Mesenchymal stem cell (in vitro differentiated cells and primary cell): ENCODE measurements around the gene MYMX.

Experiments used
- DNase-seq: peaks from one replicate; pipeline ENCODE4 v3.0.0-alpha.2; 2013
- H2AFZ ChIP-seq: one replicate; pipeline ENCODE4 v1.6.1; 2013; ENCODE audit warnings: low read depth, mild to moderate bottlenecking, control low read depth, inconsistent platforms, low read length, moderate library complexity
- H2AK5ac ChIP-seq: 2 replicates; pipeline ENCODE4 v1.6.1; 2013; ENCODE audit warnings: low read length, moderate library complexity, mild to moderate bottlenecking, inconsistent platforms; ENCODE audit not compliant: severe bottlenecking
- H2BK120ac ChIP-seq: one replicate; pipeline ENCODE4 v1.6.1; 2013; ENCODE audit warnings: low read depth, mild to moderate bottlenecking, inconsistent platforms, low read length, moderate library complexity
- H2BK12ac ChIP-seq, 2 experiments: one replicate each; pipeline ENCODE4 v1.6.1; 2013; ENCODE audit warnings: inconsistent platforms in 2 of 2, low read length in 2 of 2, mild to moderate bottlenecking in 2 of 2, moderate library complexity in 2 of 2, control low read depth in 1 of 2
- H2BK15ac ChIP-seq: one replicate; pipeline ENCODE4 v1.6.1; 2013; ENCODE audit warnings: mild to moderate bottlenecking, low read depth, inconsistent platforms; ENCODE audit not compliant: poor library complexity, severe bottlenecking
- H2BK5ac ChIP-seq: 2 replicates; pipeline ENCODE4 v1.6.1; 2013; ENCODE audit warnings: low read depth, mild to moderate bottlenecking, low read length, control low read depth, inconsistent platforms; ENCODE audit not compliant: poor library complexity, severe bottlenecking
- H3K14ac ChIP-seq, 2 experiments: one replicate each; pipeline ENCODE4 v1.6.1; 2013; ENCODE audit warnings: inconsistent platforms in 2 of 2, low read length in 2 of 2, control low read depth in 1 of 2, mild to moderate bottlenecking in 1 of 2, moderate library complexity in 1 of 2
- H3K18ac ChIP-seq, 2 experiments: one replicate each; pipeline ENCODE4 v1.6.1; 2013; ENCODE audit warnings: inconsistent platforms in 2 of 2, low read length in 2 of 2, control low read depth in 1 of 2, low read depth in 1 of 2, mild to moderate bottlenecking in 1 of 2
- H3K23ac ChIP-seq, 2 experiments: one replicate each; pipeline ENCODE4 v1.6.1; 2013; ENCODE audit warnings: inconsistent platforms in 2 of 2, low read length in 2 of 2, mild to moderate bottlenecking in 2 of 2, moderate library complexity in 2 of 2, control low read depth in 1 of 2
- H3K27ac ChIP-seq: 2 replicates; pipeline ENCODE4 v1.5.1; 2013; ENCODE audit warnings: mild to moderate bottlenecking, moderate library complexity, low read length, control low read depth, inconsistent platforms; ENCODE audit not compliant: poor library complexity, severe bottlenecking
- H3K27me3 ChIP-seq, 2 experiments: 2 replicates each; pipeline versions ENCODE4 v1.6.1 to v1.7.0; 2013; ENCODE audit warnings: low read length in 2 of 2, mild to moderate bottlenecking in 2 of 2, moderate library complexity in 2 of 2, control low read depth in 1 of 2, inconsistent platforms in 1 of 2; ENCODE audit not compliant: control insufficient read depth in 1 of 2, insufficient read depth in 1 of 2
- H3K36me3 ChIP-seq, 2 experiments: 2 replicates each; pipeline versions ENCODE4 v1.6.1 to v1.7.0; 2013; ENCODE audit warnings: low read length in 2 of 2, control low read depth in 1 of 2, inconsistent platforms in 1 of 2, low read depth in 1 of 2, mild to moderate bottlenecking in 1 of 2; ENCODE audit not compliant: insufficient read depth in 2 of 2, control insufficient read depth in 1 of 2
- H3K4ac ChIP-seq, 2 experiments: one replicate each; pipeline ENCODE4 v1.6.1; 2013; ENCODE audit warnings: inconsistent platforms in 2 of 2, low read length in 2 of 2, mild to moderate bottlenecking in 2 of 2, moderate library complexity in 2 of 2, control low read depth in 1 of 2, low read depth in 1 of 2
- H3K4me1 ChIP-seq: 2 replicates; pipeline ENCODE4 v1.6.1; 2013; ENCODE audit warnings: low read depth, low read length, control low read depth; ENCODE audit not compliant: control insufficient read depth, insufficient read depth
- H3K4me2 ChIP-seq: 2 replicates; pipeline ENCODE4 v1.6.1; 2013; ENCODE audit warnings: low read length, mild to moderate bottlenecking, inconsistent platforms; ENCODE audit not compliant: poor library complexity, severe bottlenecking
- H3K4me3 ChIP-seq, 2 experiments: 2 replicates each; pipeline versions ENCODE4 v1.5.1 to v1.7.0; 2013; ENCODE audit warnings: low read length in 2 of 2, mild to moderate bottlenecking in 2 of 2, control low read depth in 1 of 2, low read depth in 1 of 2; ENCODE audit not compliant: insufficient read depth in 1 of 2
- H3K79me1 ChIP-seq: replicated peaks from 2 replicates; pipeline ENCODE4 v1.6.1; 2013; ENCODE audit warnings: mild to moderate bottlenecking, control low read depth, low read length, inconsistent platforms; ENCODE audit not compliant: poor library complexity, severe bottlenecking
- H3K9ac ChIP-seq: 2 replicates; pipeline ENCODE4 v1.7.0; 2013; ENCODE audit warnings: mild to moderate bottlenecking, low read length, moderate library complexity
- H3K9me3 ChIP-seq: 2 replicates; pipeline ENCODE4 v1.7.0; 2013; ENCODE audit warnings: mild to moderate bottlenecking, low read length; ENCODE audit not compliant: control insufficient read depth
- H4K8ac ChIP-seq: one replicate; pipeline ENCODE4 v1.6.1; 2013; ENCODE audit warnings: inconsistent platforms, mild to moderate bottlenecking, low read length, moderate library complexity
- H4K91ac ChIP-seq: one replicate; pipeline ENCODE4 v1.6.1; 2013; ENCODE audit warnings: mild to moderate bottlenecking, low read length, inconsistent platforms
- WGBS: methylation state at CpG from one replicate; pipeline ENCODE4 v1.1.7; 2013; ENCODE audit warnings: mixed read lengths; 5-methylcytosine and 5-hydroxymethylcytosine counted together

The MYMX gene

DNA sequence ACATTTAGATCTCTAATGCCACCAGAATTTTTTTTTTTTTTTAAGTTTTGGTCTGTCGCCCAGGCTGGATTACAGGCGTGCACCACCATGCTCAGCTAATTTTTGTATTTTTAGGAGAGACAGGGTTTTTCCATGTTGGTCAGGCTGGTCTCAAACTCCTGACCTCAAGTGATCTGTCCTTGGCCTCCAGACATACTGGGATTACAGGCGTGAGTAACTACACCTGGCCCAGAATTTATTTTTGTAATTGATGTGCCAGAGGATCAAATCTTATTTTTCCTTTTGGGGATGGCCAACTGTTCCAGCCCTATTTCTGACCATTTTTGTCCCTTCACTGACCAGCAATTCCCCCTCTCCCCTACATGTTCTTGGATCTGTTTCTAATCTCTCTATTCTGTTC is 18.0 kb upstream of the MYMX start:
- Histone ChIP-seq H2BK15ac (no peak overlapping the region), H3K9ac (no peak overlapping the region), H3K27ac (no peak overlapping the region), H4K8ac (no peak overlapping the region), H3K23ac (no peak overlapping the region), H2AK5ac (no peak overlapping the region), H2BK120ac (no peak overlapping the region), H2AFZ (no peak overlapping the region), H3K9me3 (no peaks in the 10 kb centered on the region), H3K79me1 (no peaks in the 10 kb centered on the region), H3K14ac (no peak overlapping the region), H2BK5ac (no peak overlapping the region), H3K27me3 (peaks cover 0 to 4% of the 10 kb centered on the region in 2 experiments), H4K91ac (no peak overlapping the region), H3K4me3 (no peak overlapping the region), H3K4ac (no peak overlapping the region), H3K18ac (no peak overlapping the region), H3K36me3 (no peaks in the 10 kb centered on the region), H3K4me1 (peaks cover 12% of the 10 kb centered on the region), H2BK12ac (no peak overlapping the region), H3K4me2 (no peak overlapping the region)
- WGBS, result 100% methylated on average over 2 of the region's 3 CpGs
- DNase-seq, result no peak

DNA sequence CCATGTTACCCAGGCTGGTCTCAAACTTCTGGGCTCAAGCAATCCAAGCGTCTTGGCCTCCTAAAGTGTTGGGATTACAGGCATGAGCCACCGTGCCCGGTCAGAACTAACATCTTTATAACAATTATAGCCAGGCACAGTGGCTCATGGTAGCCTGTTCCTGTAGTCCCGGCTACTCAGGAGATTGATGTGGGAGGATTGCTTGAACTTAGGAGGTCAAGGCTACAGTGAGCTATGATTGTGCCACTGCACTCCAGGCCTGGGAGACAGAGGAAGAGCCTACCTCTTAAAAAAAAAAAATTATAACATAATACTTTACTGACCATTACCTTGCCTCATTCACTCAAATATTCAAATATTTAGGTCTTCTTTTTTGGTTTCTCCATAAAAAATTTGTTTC is 16.8 kb upstream of the MYMX start:
- H2BK120ac ChIP-seq, result no peak overlapping the region

DNA sequence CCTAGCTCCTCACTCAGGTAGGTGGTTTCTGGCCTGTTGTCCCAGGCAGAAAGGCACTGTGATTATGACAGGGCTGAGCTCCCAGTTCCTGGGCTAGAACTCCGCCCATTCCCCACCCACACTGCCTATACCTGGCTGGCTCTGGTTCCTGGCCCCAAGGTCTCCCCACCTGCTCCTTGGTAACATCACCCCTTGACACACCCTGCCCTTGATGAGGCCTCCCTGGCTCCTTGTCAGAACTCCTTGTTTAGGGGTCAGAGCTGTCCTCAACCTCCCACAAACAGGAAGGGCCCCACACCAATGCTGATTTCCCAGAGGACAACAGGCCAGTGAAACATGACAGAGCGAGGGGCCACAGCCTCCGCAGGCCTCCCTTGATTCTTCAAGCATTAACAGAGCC is 15.5 kb upstream of the MYMX start:
- no peak overlapping the region for H2AK5ac ChIP-seq
- no peak overlapping the region for H2BK120ac ChIP-seq
- H2BK5ac ChIP-seq, result no peak overlapping the region
- no peak overlapping the region for H3K9ac ChIP-seq
- H3K36me3 ChIP-seq, result no peaks in the 10 kb centered on the region
- H4K8ac ChIP-seq, result no peak overlapping the region
- H3K4ac ChIP-seq, result no peak overlapping the region
- H2AFZ ChIP-seq, result no peak overlapping the region
- H3K4me3 ChIP-seq, result no peak overlapping the region
- no peak overlapping the region for H3K18ac ChIP-seq
- no peak overlapping the region for H2BK15ac ChIP-seq
- H2BK12ac ChIP-seq, result no peak overlapping the region
- no peaks in the 10 kb centered on the region for H3K9me3 ChIP-seq
- no peaks in the 10 kb centered on the region for H3K79me1 ChIP-seq
- peaks cover 12% of the 10 kb centered on the region for H3K4me1 ChIP-seq
- H3K27me3 ChIP-seq, result no peaks in the 10 kb centered on the region
- no peak overlapping the region for H3K4me2 ChIP-seq
- H3K14ac ChIP-seq, result no peak overlapping the region
- H3K23ac ChIP-seq, result no peak overlapping the region
- WGBS, result 69% methylated on average over 3 of the region's 3 CpGs
- no peak for DNase-seq
- no peak overlapping the region for H4K91ac ChIP-seq
- H3K27ac ChIP-seq, result no peak overlapping the region

More for the DNA sequence above, 16.8 kb upstream of the MYMX start:
- H2BK5ac ChIP-seq, result no peak overlapping the region
- no peak overlapping the region for H3K4me3 ChIP-seq
- no peak overlapping the region for H3K27ac ChIP-seq
- H3K4ac ChIP-seq, result no peak overlapping the region
- H2AK5ac ChIP-seq, result no peak overlapping the region
- no peak overlapping the region for H3K18ac ChIP-seq
- H3K36me3 ChIP-seq, result no peaks in the 10 kb centered on the region
- H3K9ac ChIP-seq, result no peak overlapping the region
- no peak overlapping the region for H4K91ac ChIP-seq
- H2BK12ac ChIP-seq, result no peak overlapping the region
- H2AFZ ChIP-seq, result no peak overlapping the region
- no peak overlapping the region for H2BK15ac ChIP-seq
- no peak overlapping the region for H3K14ac ChIP-seq
- no peak overlapping the region for H3K23ac ChIP-seq
- no peak for DNase-seq
- H4K8ac ChIP-seq, result no peak overlapping the region
- no peaks in the 10 kb centered on the region for H3K27me3 ChIP-seq
- peaks cover 12% of the 10 kb centered on the region for H3K4me1 ChIP-seq
- H3K4me2 ChIP-seq, result no peak overlapping the region
- H3K9me3 ChIP-seq, result no peaks in the 10 kb centered on the region
- 92% methylated on average over 4 of the region's 4 CpGs for WGBS
- no peaks in the 10 kb centered on the region for H3K79me1 ChIP-seq

DNA sequence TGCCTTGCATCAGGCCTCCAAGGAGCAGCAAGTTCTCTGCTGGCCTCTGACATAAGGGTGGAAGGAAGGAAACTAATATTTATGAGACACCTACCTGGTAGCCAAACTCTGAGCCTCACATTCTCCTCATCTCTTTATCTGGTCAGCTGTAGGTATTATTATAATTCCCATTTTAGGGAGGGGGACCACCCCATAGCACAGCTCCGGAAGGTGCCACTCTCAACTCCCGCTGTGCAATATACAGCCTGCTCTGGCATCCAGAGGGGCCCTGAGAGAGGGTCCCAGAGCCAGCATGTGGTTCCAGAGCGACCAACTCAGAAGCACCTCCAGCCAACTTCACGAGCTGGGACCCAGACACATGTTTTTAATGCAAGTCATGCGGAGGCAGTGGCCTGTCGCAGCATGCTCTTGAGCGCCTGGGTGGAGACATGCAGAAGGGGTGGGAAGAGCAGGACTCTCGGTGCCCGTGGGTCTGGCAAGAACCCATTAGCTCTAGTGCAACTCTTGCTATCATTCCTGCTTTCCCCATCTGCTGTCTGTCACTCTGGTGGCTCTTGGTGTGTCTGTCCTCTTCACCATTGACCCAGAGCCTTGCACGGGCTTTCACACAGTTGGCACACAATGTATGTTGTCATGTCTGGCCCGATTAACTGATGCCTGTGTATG is 15.0 kb upstream of the MYMX start:
- WGBS, result 87% methylated on average over 11 of the region's 11 CpGs
- no peak overlapping the region for H3K23ac ChIP-seq

More for the DNA sequence above, 15.0 kb upstream of the MYMX start:
- Histone ChIP-seq H3K4me2 (no peak overlapping the region), H3K27me3 (no peaks in the 10 kb centered on the region), H2BK12ac (no peak overlapping the region), H4K8ac (no peak overlapping the region), H3K79me1 (no peaks in the 10 kb centered on the region), H3K9me3 (no peaks in the 10 kb centered on the region), H3K27ac (no peak overlapping the region), H2AFZ (no peak overlapping the region), H3K9ac (no peak overlapping the region), H3K18ac (no peak overlapping the region), H2BK15ac (no peak overlapping the region), H2BK5ac (no peak overlapping the region), H3K4me3 (no peak overlapping the region), H3K14ac (no peak overlapping the region), H3K4me1 (peaks cover 12% of the 10 kb centered on the region), H4K91ac (no peak overlapping the region), H2AK5ac (no peak overlapping the region), H3K36me3 (no peaks in the 10 kb centered on the region), H3K4ac (no peak overlapping the region), H2BK120ac (no peak overlapping the region)
- DNase-seq, result no peak
